Measurements from ENCODE around the gene ZFP42.
"Not testable (repeated sequence)": the region's sequence is repeated elsewhere in the genome, so short reads cannot be mapped to it uniquely, and the experiment has no call there.

Gene ZFP42

DNA sequence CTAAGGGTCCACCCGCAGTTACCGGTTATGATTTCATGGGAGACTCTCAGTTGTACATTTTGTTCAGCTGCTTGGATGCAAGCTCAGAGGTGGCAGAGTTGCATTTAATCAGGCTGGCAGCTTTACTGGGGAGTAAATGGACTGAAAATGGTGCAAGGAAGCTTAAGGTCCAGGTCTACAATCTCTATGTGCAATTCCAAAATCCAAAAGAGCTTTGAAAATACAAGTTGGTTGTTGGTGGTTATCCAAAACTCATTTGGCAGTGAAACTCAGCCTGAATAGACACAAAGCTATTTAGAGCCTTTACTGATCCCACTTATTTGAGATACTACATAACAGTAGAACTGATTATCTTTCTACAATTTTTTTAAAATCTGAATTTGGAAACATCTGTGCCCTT is 11.8 kb upstream of the ZFP42 start:
- H3K4me3 ChIP-seq (ENCODE audit: low read depth, low read length), result no peak overlapping the region
- DNase-seq (ENCODE audit: low read depth), result no peak
- TF ChIP-seq, protein P1, sequence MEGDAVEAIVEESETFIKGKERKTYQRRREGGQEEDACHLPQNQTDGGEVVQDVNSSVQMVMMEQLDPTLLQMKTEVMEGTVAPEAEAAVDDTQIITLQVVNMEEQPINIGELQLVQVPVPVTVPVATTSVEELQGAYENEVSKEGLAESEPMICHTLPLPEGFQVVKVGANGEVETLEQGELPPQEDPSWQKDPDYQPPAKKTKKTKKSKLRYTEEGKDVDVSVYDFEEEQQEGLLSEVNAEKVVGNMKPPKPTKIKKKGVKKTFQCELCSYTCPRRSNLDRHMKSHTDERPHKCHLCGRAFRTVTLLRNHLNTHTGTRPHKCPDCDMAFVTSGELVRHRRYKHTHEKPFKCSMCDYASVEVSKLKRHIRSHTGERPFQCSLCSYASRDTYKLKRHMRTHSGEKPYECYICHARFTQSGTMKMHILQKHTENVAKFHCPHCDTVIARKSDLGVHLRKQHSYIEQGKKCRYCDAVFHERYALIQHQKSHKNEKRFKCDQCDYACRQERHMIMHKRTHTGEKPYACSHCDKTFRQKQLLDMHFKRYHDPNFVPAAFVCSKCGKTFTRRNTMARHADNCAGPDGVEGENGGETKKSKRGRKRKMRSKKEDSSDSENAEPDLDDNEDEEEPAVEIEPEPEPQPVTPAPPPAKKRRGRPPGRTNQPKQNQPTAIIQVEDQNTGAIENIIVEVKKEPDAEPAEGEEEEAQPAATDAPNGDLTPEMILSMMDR (IDR thresholded peaks at IDR 0.05; ENCODE audit: insufficient read depth, low read depth, low read length, missing control alignments), result no peak

DNA sequence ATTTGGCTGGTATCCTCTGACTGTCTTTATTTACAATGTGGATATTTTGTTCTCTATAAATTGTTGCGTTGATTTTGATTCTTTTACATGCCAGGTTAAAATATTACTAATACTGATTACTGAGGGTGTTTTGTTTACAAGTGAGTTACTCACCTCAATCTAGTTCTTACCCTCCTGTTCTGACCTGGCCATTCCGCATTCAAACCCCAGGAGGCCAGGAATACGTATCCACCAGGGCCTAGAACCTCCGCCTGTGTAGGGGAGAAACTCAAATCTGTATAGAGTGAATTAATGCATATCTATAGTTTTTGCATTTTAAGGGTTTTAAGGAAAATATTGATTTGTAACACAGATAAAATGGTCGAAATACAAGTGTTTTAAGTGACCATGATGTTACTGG is 2.6 kb upstream of the ZFP42 start:
- TF ChIP-seq, protein P1 (IDR thresholded peaks at IDR 0.05; ENCODE audit: insufficient read depth, low read depth, low read length, missing control alignments), result no peak
- no peak overlapping the region for H3K4me3 ChIP-seq (ENCODE audit: low read depth, low read length)
- no peak for DNase-seq (ENCODE audit: low read depth)

DNA sequence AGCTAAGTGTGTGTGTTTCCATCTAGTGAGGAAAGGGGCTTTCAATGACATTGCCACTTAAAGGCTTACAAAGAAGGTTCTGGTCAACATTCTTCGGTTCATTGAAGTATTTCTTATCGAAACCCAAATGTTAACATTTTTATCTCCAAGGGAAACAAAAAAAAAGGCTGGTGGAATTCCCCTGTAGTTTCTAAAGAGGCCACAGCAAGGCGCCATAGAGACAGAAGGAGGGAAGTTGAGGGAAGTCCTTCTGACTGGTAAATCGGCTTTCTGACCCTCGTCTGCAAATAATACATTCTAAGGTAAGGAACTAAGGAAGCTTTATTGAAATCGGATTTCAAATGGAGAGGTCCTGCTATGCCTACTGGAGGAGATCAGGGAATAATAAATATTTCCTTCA is 1.7 kb upstream of the ZFP42 start:
- TF ChIP-seq, protein P1 (IDR thresholded peaks at IDR 0.05; ENCODE audit: insufficient read depth, low read depth, low read length, missing control alignments), result no peak
- no peak for DNase-seq (ENCODE audit: low read depth)
- H3K4me3 ChIP-seq (ENCODE audit: low read depth, low read length), result no peak overlapping the region

DNA sequence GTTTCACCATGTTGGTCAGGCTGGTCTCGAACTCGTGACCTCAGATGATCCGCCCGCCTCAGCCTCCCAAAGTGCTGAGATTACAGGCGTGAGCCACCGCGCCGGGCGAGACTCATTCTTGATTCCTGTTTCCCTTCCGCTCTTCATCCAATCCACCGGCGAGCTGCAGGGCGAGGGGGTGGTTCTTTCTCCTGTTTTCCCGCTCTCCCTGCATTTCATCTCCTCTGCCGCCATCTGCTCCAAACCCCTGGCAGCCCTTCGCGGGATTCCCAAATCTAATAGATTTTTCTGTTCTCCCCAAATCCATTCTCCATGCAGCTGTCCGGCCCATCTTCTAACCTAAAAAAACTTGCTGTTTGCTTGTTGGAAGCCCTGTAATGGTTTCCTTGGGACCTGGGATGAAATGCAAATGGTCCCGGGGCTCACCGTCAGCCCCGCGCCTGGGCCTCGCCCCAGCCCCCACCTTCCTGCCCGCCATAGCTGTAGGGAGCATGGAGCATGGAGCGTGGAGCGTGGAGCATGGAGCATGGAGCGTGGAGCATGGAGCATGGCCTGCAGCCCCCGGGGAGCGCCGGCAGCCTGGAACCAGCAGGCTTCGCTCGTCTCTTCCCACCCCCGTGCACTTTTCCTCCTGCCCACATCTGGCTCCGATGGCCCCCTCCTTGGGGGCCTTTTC is 1.1 kb downstream of the ZFP42 start:
- TF ChIP-seq, protein P1 (IDR thresholded peaks at IDR 0.05; ENCODE audit: insufficient read depth, low read depth, low read length, missing control alignments), result no peak
- DNase-seq (ENCODE audit: low read depth), result no peak
- no peak overlapping the region for H3K4me3 ChIP-seq (ENCODE audit: low read depth, low read length)

DNA sequence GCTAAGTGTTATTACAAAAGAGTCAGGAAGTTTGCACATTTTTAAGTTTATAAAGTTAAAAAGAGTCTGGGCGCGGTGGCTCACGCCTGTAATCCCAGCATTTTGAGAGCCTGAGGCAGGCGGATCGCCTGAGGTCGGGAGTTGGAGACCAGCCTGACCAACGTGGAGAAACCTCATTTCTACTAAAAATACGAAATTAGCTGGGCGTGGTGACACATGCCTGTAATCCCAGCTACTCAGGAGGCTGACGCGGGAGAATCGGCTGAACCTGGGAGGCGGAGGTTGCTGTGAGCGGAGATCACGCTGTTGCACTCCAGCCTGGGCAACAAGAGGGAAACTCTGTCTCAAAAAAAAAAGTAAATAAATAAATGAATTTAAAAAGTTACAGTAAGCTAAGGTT is 2.4 kb downstream of the ZFP42 start:
- DNase-seq (ENCODE audit: low read depth); H3K4me3 ChIP-seq (ENCODE audit: low read depth, low read length): not testable (repeated sequence)

DNA sequence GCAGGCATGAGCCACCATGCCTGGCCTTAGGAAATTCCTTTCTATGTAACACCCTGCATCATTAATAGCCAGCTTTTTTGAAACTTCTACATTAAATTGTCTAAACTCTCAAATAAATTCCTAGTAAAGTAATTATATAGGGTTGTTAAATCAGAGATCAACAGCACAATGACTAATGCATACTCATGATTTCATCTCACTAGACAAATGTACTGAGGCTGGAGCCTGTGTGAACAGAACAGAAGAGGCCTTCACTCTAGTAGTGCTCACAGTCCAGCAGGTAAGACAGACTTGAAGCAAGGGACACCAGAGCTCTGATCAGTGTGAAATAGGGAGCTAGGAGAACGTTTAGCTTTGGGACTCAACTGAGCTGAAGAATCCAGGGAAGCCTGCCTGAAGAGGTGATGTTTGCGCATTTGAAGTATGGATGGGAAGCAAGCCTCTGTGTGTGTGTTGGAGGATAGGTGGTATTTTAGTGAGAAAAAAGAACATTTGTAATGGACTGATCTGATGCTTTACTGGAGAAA is 3.9 kb downstream of the ZFP42 start:
- no peak for DNase-seq (ENCODE audit: low read depth)
- H3K4me3 ChIP-seq (ENCODE audit: low read depth, low read length), result no peak overlapping the region

DNA sequence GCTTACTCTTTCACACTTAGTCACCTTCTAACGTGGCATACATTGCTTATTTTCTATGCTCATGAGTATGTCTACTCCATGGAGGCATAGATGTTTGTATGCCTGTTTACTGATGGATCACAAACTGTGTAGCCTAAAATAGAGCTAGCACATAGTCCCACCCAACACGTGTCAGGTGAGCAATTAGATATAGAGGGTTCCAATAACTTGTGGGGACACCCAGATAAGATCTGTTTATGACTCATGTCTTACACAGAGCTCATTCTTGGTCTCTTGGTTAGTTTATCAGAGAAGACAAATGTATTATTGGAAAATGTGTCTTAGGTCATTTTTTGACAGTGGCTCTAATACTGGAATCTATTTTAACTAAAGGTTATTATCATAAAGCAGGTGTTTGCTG is 6.8 kb downstream of the ZFP42 start:
- H3K4me3 ChIP-seq (ENCODE audit: low read depth, low read length), result no peak overlapping the region
- TF ChIP-seq, protein P1 (IDR thresholded peaks at IDR 0.05; ENCODE audit: insufficient read depth, low read depth, low read length, missing control alignments), result no peak
- no peak for DNase-seq (ENCODE audit: low read depth)

More for the DNA sequence above, 3.9 kb downstream of the ZFP42 start:
- TF ChIP-seq, protein P1 (IDR thresholded peaks at IDR 0.05; ENCODE audit: insufficient read depth, low read depth, low read length, missing control alignments), result no peak

All from GM12865 (cell line).